SJCRH30 (cell line): Measurements from ENCODE around the gene GAS2L1. TPM values are rescaled to one million over a fixed set of nuclear protein-coding genes. Genes with fewer than 3 reads are reported as not detected.

Experiments
- DNase-seq, 2 experiments: peaks; one replicate each; pipeline ENCODE4 v3.0.0-alpha.2; 2015 to 2020
- H3K27ac ChIP-seq: fragments of 250-450 bp; sonication (Bioruptor Pico); 2 replicates; pipeline ENCODE4 v1.5.1; 2020; ENCODE audit warnings: mild to moderate bottlenecking, moderate library complexity
- H3K27me3 ChIP-seq: fragments of 250-450 bp; sonication (Bioruptor Pico); 2 replicates; pipeline ENCODE4 v1.5.1; 2020; ENCODE audit warnings: mild to moderate bottlenecking, moderate library complexity
- H3K36me3 ChIP-seq: fragments of 250-450 bp; sonication (Bioruptor Pico); 2 replicates; pipeline ENCODE4 v1.5.1; 2020; ENCODE audit warnings: mild to moderate bottlenecking, moderate library complexity
- H3K4me1 ChIP-seq: fragments of 250-450 bp; sonication (Bioruptor Pico); 2 replicates; pipeline ENCODE4 v1.5.1; 2020; ENCODE audit warnings: mild to moderate bottlenecking, moderate library complexity
- H3K4me3 ChIP-seq: fragments of 250-450 bp; sonication (Bioruptor Pico); 2 replicates; pipeline ENCODE4 v1.5.1; 2020; ENCODE audit warnings: mild to moderate bottlenecking, moderate library complexity
- H3K9me3 ChIP-seq: fragments of 250-450 bp; sonication (Bioruptor Pico); replicated peaks from 2 replicates; pipeline ENCODE4 v1.5.1; 2020; ENCODE audit warnings: mild to moderate bottlenecking, moderate library complexity
- total RNA-seq: library from RNA; depleted of rRNA; stranded (reverse); fragments of >200 nt; shearing (Covaris generic); gene quantifications from 2 replicates; pipeline ENCODE4 v1.2.3, GENCODE V29; 2014

The GAS2L1 gene
- total RNA-seq, 1 experiment from 2014 or later, result 6.4 TPM

- Histone ChIP-seq H3K4me3 (no peak overlapping the region), H3K9me3 (no peaks in the 10 kb centered on the region), H3K36me3 (peaks cover 3% of the 10 kb centered on the region; the same call in 1 of the 2 replicates), H3K27me3 (no peaks in the 10 kb centered on the region), H3K27ac (no peak overlapping the region), H3K4me1 (peaks cover 3% of the 10 kb centered on the region; the same call in 1 of the 2 replicates)
- DNase-seq, result no peak
Measured at GRCh38 chr22:29334148-29334547, 27.7 kb downstream of the GAS2L1 start.

GRCh38 chr22:29334696-29335344, 28.4 kb downstream of the GAS2L1 start:
- H3K4me1 ChIP-seq, result no peaks in the 10 kb centered on the region
- no peak overlapping the region for H3K4me3 ChIP-seq
- DNase-seq, result no peak
- no peaks in the 10 kb centered on the region for H3K9me3 ChIP-seq
- H3K36me3 ChIP-seq, result peaks cover 3% of the 10 kb centered on the region; the same call in 1 of the 2 replicates
- H3K27me3 ChIP-seq, result no peaks in the 10 kb centered on the region
- H3K27ac ChIP-seq, result no peak overlapping the region

GRCh38 chr22:29335656-29336055, 29.2 kb downstream of the GAS2L1 start:
- H3K27ac ChIP-seq, result no peak overlapping the region
- no peak for DNase-seq
- H3K4me3 ChIP-seq, result no peak overlapping the region
- H3K4me1 ChIP-seq, result no peaks in the 10 kb centered on the region
- H3K9me3 ChIP-seq, result no peaks in the 10 kb centered on the region
- H3K27me3 ChIP-seq, result no peaks in the 10 kb centered on the region
- peaks cover 4% of the 10 kb centered on the region; the same call in 1 of the 2 replicates for H3K36me3 ChIP-seq

- Histone ChIP-seq H3K4me1 (no peaks in the 10 kb centered on the region), H3K36me3 (peaks cover 8% of the 10 kb centered on the region; the same call in 1 of the 2 replicates), H3K27ac (no peak overlapping the region), H3K4me3 (no peak overlapping the region), H3K9me3 (no peaks in the 10 kb centered on the region), H3K27me3 (no peaks in the 10 kb centered on the region)
- no peak for DNase-seq
Measured at GRCh38 chr22:29336751-29337490, 30.5 kb downstream of the GAS2L1 start.

- H3K9me3 ChIP-seq, result no peaks in the 10 kb centered on the region
- H3K4me1 ChIP-seq, result peaks cover 5% of the 10 kb centered on the region
- H3K27me3 ChIP-seq, result no peaks in the 10 kb centered on the region
- H3K4me3 ChIP-seq, result no peak overlapping the region
- H3K36me3 ChIP-seq, result peaks cover 9% of the 10 kb centered on the region; the same call in 1 of the 2 replicates
- no peak for DNase-seq
- H3K27ac ChIP-seq, result no peak overlapping the region
Measured at GRCh38 chr22:29337631-29338284, 31.3 kb downstream of the GAS2L1 start.

GRCh38 chr22:29338398-29338797, 31.9 kb downstream of the GAS2L1 start:
- Histone ChIP-seq H3K9me3 (no peaks in the 10 kb centered on the region), H3K27ac (no peak overlapping the region), H3K36me3 (peaks cover 9% of the 10 kb centered on the region; the same call in 1 of the 2 replicates), H3K4me3 (no peak overlapping the region), H3K4me1 (peaks cover 11% of the 10 kb centered on the region), H3K27me3 (no peaks in the 10 kb centered on the region)
- no peak for DNase-seq

GRCh38 chr22:29339381-29340235, 33.2 kb downstream of the GAS2L1 start:
- Histone ChIP-seq H3K36me3 (peaks cover 9% of the 10 kb centered on the region; the same call in 1 of the 2 replicates), H3K4me3 (no peak overlapping the region), H3K9me3 (no peaks in the 10 kb centered on the region), H3K27ac (no peak overlapping the region), H3K27me3 (no peaks in the 10 kb centered on the region), H3K4me1 (peaks cover 20% of the 10 kb centered on the region)
- no peak for DNase-seq

- H3K36me3 ChIP-seq, result peaks cover 9% of the 10 kb centered on the region; the same call in 1 of the 2 replicates
- DNase-seq, result no peak
- H3K4me1 ChIP-seq, result peaks cover 23% of the 10 kb centered on the region
- H3K27me3 ChIP-seq, result no peaks in the 10 kb centered on the region
- H3K9me3 ChIP-seq, result no peaks in the 10 kb centered on the region
- no peak overlapping the region for H3K4me3 ChIP-seq
- H3K27ac ChIP-seq, result no peak overlapping the region
Measured at GRCh38 chr22:29340566-29340965, 34.1 kb downstream of the GAS2L1 start.

GRCh38 chr22:29341056-29341848, 34.8 kb downstream of the GAS2L1 start:
- Histone ChIP-seq H3K36me3 (peaks cover 9% of the 10 kb centered on the region; the same call in 1 of the 2 replicates), H3K9me3 (no peaks in the 10 kb centered on the region), H3K27me3 (no peaks in the 10 kb centered on the region), H3K4me3 (no peak overlapping the region), H3K27ac (no peak overlapping the region), H3K4me1 (peaks cover 25% of the 10 kb centered on the region)
- no peak for DNase-seq

- Histone ChIP-seq H3K9me3 (no peaks in the 10 kb centered on the region), H3K4me1 (peaks cover 29% of the 10 kb centered on the region), H3K27ac (no peak overlapping the region), H3K4me3 (no peak overlapping the region), H3K36me3 (peaks cover 9% of the 10 kb centered on the region; the same call in 1 of the 2 replicates), H3K27me3 (no peaks in the 10 kb centered on the region)
- no peak for DNase-seq
Measured at GRCh38 chr22:29341849-29342127, 35.3 kb downstream of the GAS2L1 start.

GRCh38 chr22:29342177-29342576, 35.7 kb downstream of the GAS2L1 start:
- H3K36me3 ChIP-seq, result peaks cover 9% of the 10 kb centered on the region; the same call in 1 of the 2 replicates

GRCh38 chr22:29342577-29343312, 36.3 kb downstream of the GAS2L1 start:
- Histone ChIP-seq H3K9me3 (no peaks in the 10 kb centered on the region), H3K27ac (peak overlapping the region; percentile 56; the same call in 1 of the 2 replicates), H3K36me3 (peaks cover 13% of the 10 kb centered on the region; the same call in 1 of the 2 replicates), H3K4me3 (no peak overlapping the region), H3K27me3 (no peaks in the 10 kb centered on the region), H3K4me1 (peaks cover 34% of the 10 kb centered on the region)
- DNase-seq, result peak in 1 of 2 experiments; percentile 17

More at GRCh38 chr22:29342177-29342576, 35.7 kb downstream of the GAS2L1 start:
- Histone ChIP-seq H3K4me1 (peaks cover 33% of the 10 kb centered on the region), H3K27me3 (no peaks in the 10 kb centered on the region), H3K4me3 (no peak overlapping the region), H3K27ac (no peak overlapping the region), H3K9me3 (no peaks in the 10 kb centered on the region)
- no peak for DNase-seq

- Histone ChIP-seq H3K27me3 (no peaks in the 10 kb centered on the region), H3K4me3 (no peak overlapping the region), H3K36me3 (peaks cover 17% of the 10 kb centered on the region; the same call in 1 of the 2 replicates), H3K9me3 (no peaks in the 10 kb centered on the region), H3K4me1 (peaks cover 34% of the 10 kb centered on the region), H3K27ac (peak overlapping the region; percentile 56)
- peak; percentile 33 to 57 for DNase-seq
Measured at GRCh38 chr22:29343313-29343805, 36.9 kb downstream of the GAS2L1 start.
